Lower leg skin (tissue), 4 donors: ENCODE measurements around the gene GALK2. TPM values are rescaled to one million over a fixed set of nuclear protein-coding genes. Genes with fewer than 3 reads are reported as not detected.

ENCODE experiments used
- DNase-seq, 2 donors: peaks; one replicate each; pipeline ENCODE4 v3.0.0-alpha.2; 2019; ENCODE audit warnings: low spot score in 2 of 2
- H3K4me3 ChIP-seq: fragments of 200-600 bp; sonication (generic); 2 replicates; pipeline ENCODE4 v1.5.1; 2017; ENCODE audit warnings: mild to moderate bottlenecking, low read depth; ENCODE audit not compliant: poor library complexity, severe bottlenecking
- POLR2A ChIP-seq, 2 donors: fragments of 450-650 bp; IDR thresholded peaks; one replicate each; pipeline ENCODE4 v1.6.1; 2016 to 2017; ENCODE audit warnings: antibody characterized with exemption in 2 of 2, mild to moderate bottlenecking in 1 of 2, moderate library complexity in 1 of 2
- WGBS, 2 donors: methylation state at CpG; one replicate each; pipeline ENCODE4 v1.1.5; 2018; 5-methylcytosine and 5-hydroxymethylcytosine counted together
- intact Hi-C: fragments of 100-400 bp; cut with DNase I; formaldehyde crosslinking; loops from one replicate; pipeline ENCODE4 v1.15.0; 2023; ENCODE audit warnings: low total_unique reads
- total RNA-seq, 4 donors: library from RNA; depleted of rRNA; stranded (reverse); fragments of >200 nt; gene quantifications; one replicate each; pipeline ENCODE4 v1.1.0, GENCODE V29; 2016
- TF ChIP-seq, protein P1 (sequence below), 3 donors: fragments of 450-650 bp; IDR thresholded peaks; one replicate each; pipeline ENCODE4 v1.5.1; 2016; ENCODE audit warnings: antibody characterized with exemption in 3 of 3, mild to moderate bottlenecking in 3 of 3, moderate library complexity in 2 of 3

Gene GALK2
- total RNA-seq, 4 donors from 2014 or later: 20.7 to 35.4 (median 27.8) TPM

DNA sequence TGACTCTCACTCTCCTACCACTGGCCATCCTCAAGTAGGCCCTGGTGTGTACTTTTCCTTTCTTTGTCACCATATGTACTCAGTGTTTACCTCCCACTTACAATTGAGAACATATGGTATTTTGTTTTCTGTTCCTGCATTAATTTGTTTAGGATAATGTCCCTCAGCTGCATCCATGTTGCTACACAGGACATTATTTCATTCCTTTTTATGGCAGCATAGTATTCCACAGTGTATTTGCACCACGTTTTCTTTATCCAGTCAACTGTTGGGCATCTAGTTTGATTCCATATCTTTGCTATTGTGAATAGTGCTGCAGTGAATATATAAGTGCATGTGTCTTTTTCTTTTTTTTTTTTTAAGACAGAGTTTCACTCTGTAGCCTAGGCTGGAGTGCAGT lies 126.2 kb downstream of the GALK2 start:
- 88 to 97% methylated on average over 1 of the region's 1 CpG for WGBS, 2 donors
- no peak overlapping the region for H3K4me3 ChIP-seq
- DNase-seq: no peak
- TF ChIP-seq POLR2A (IDR thresholded peaks at IDR 0.05): no peak
- TF ChIP-seq, protein P1, sequence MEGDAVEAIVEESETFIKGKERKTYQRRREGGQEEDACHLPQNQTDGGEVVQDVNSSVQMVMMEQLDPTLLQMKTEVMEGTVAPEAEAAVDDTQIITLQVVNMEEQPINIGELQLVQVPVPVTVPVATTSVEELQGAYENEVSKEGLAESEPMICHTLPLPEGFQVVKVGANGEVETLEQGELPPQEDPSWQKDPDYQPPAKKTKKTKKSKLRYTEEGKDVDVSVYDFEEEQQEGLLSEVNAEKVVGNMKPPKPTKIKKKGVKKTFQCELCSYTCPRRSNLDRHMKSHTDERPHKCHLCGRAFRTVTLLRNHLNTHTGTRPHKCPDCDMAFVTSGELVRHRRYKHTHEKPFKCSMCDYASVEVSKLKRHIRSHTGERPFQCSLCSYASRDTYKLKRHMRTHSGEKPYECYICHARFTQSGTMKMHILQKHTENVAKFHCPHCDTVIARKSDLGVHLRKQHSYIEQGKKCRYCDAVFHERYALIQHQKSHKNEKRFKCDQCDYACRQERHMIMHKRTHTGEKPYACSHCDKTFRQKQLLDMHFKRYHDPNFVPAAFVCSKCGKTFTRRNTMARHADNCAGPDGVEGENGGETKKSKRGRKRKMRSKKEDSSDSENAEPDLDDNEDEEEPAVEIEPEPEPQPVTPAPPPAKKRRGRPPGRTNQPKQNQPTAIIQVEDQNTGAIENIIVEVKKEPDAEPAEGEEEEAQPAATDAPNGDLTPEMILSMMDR (IDR thresholded peaks at IDR 0.05): no peak
- intact Hi-C loops: no loop called here

DNA sequence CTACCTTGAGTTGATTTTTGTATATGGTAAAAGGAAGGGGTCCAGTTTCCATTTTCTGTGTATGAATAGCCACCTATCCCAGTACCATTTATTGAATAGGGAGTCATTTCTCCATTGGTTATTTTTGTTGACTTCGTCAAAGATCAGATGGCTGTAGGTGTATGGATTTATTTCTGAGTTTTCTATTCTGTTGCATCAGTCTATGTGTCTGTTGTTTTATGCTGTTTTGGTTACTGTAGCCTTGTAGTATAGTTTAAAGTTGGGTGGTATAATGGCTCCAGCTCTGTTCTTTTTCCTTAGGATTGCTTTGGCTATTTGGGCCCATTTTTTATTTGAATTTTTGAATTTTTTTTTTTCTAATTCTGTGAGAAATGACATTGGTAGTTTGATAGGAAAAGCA lies 127.5 kb downstream of the GALK2 start:
- H3K4me3 ChIP-seq: no peak overlapping the region
- DNase-seq: no peak
- no peak for TF ChIP-seq POLR2A (IDR thresholded peaks at IDR 0.05)
- TF ChIP-seq, protein P1 (IDR thresholded peaks at IDR 0.05): no peak
- intact Hi-C loops: no loop called here
- 96 to 100% methylated on average over 1 of the region's 1 CpG for WGBS, 2 donors

DNA sequence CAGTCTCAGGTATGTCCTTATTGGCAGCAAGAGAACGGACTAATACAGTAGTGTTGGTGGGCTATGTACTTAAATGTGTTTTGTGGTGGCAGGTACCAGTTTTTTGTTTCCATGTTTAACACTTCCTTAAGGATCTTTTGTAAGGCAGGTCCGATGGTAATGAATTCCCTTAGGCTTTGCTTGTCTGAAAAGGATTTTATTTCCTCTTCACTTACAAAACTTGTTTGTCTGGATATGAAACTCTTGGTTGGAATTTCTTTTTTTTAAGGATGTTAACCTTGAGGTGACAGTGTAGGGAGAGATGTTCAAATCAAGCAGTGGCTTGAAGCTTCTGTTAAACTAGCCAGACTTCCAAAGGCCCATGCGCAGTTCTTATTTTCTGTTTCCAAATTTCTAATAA lies 130.8 kb downstream of the GALK2 start:
- no peak overlapping the region for H3K4me3 ChIP-seq
- intact Hi-C loops: no loop called here
- TF ChIP-seq, protein P1 (IDR thresholded peaks at IDR 0.05): no peak
- no peak for TF ChIP-seq POLR2A (IDR thresholded peaks at IDR 0.05)
- 64 to 71% methylated on average over 3 of the region's 3 CpGs for WGBS, 2 donors
- no peak for DNase-seq

DNA sequence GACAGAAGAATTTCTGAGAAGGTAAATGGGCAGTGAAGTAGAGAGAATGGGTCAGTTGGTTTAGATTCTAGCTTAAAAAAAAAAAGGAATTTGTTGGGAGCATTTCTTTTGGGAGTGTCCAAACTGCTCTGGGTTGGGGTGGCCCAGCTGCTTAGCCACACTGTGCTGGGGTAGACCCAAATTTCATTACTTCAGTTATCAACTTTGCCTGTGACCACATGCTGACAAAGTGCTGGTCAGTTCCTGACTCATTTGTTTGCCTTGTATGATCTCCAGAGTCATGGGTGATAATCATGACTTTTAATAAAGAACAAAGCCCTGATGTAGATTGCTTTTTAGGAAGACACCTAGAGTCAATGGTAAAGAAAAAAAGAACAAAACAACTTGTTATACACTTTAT lies 131.5 kb downstream of the GALK2 start:
- TF ChIP-seq, protein P1 (IDR thresholded peaks at IDR 0.05): no peak
- no peak for TF ChIP-seq POLR2A (IDR thresholded peaks at IDR 0.05)
- no peak for DNase-seq
- no peak overlapping the region for H3K4me3 ChIP-seq
- intact Hi-C loops: no loop called here

DNA sequence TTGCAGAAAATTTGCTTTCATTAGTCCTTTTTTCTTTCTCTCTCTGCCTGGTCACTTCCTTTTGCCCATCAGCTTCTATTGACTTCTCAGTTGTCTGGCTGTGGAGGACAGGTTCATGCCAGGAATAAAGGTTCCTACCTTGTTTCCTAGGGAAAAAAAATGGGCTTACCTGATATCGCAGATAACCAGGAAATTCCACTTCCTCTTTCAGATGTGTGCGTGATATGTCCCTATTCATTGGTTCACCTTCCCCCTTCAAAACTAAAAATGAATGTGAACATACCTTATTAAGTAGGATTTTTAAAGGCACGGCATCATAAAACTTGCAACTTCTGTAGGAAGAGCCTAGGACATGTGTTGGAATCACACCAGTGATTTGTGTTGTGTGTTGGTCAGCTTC lies 133.0 kb downstream of the GALK2 start:
- intact Hi-C loops: no loop called here
- H3K4me3 ChIP-seq: no peak overlapping the region
- WGBS, 2 donors: 89 to 90% methylated on average over 3 of the region's 3 CpGs
- TF ChIP-seq, protein P1 (IDR thresholded peaks at IDR 0.05): no peak
- no peak for TF ChIP-seq POLR2A (IDR thresholded peaks at IDR 0.05)
- no peak for DNase-seq

DNA sequence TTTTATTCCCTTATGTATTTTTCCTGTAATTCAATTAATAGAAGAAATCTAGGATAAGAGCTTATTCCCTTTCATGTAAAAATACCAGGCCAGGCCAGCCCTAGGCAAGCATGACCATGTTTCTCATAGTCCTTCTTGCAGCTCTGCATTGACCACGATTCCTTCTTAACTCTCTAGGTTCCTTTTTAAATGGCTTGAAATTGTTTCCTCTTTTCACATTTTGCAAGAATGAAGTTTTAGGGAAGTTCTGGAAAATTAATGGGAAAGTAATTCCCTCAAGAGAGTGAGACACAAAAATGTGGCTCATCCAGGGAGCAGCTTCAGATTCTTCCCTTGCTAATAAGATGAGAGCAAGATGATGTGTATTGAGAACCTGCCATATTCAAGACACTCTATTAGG lies 136.5 kb downstream of the GALK2 start:
- no peak overlapping the region for H3K4me3 ChIP-seq
- WGBS, 2 donors: 73 to 94% methylated on average over 1 of the region's 1 CpG
- DNase-seq: no peak
- intact Hi-C loops: no loop called here
- TF ChIP-seq, protein P1 (IDR thresholded peaks at IDR 0.05): no peak
- TF ChIP-seq POLR2A (IDR thresholded peaks at IDR 0.05): no peak
